IgD-negative memory B cell (primary cell): ENCODE measurements around the gene CHAD. TPM values are rescaled to one million over a fixed set of nuclear protein-coding genes. Genes with fewer than 3 reads are reported as not detected.
"Not testable (repeated sequence)": the region's sequence is repeated elsewhere in the genome, so short reads cannot be mapped to it uniquely, and the experiment has no call there.

Experiments used
- H3K27ac Mint-ChIP-seq, 3 donors: one replicate each; pipeline ENCODE4 v1.8.0; 2020 to 2022; ENCODE audit warnings: mild to moderate bottlenecking in 3 of 3, mixed read lengths in 3 of 3, moderate library complexity in 1 of 3
- H3K27me3 Mint-ChIP-seq: one replicate; pipeline ENCODE4 v1.8.0; 2021; ENCODE audit warnings: mixed read lengths
- H3K36me3 Mint-ChIP-seq: one replicate; pipeline ENCODE4 v1.8.0; 2020; ENCODE audit warnings: mild to moderate bottlenecking, mixed read lengths
- H3K4me1 Mint-ChIP-seq, 3 donors: one replicate each; pipeline ENCODE4 v1.8.0; 2020 to 2022; ENCODE audit warnings: mixed read lengths in 3 of 3, mild to moderate bottlenecking in 1 of 3
- H3K4me3 Mint-ChIP-seq, 4 donors: one replicate each; pipeline ENCODE4 v1.8.0; 2020 to 2022; ENCODE audit warnings: mild to moderate bottlenecking in 4 of 4, mixed read lengths in 4 of 4, moderate library complexity in 3 of 4
- H3K9me3 Mint-ChIP-seq, 3 donors: one replicate each; pipeline ENCODE4 v1.8.0; 2020 to 2021; ENCODE audit warnings: mixed read lengths in 3 of 3, mild to moderate bottlenecking in 1 of 3
- polyA plus RNA-seq: library from polyadenylated mRNA; unstranded; fragments of 300-500 nt; fragmentation: Illumina TruSeq; gene quantifications from one replicate; pipeline ENCODE4 v1.2.3, GENCODE V29; 2021

Gene CHAD
- polyA plus RNA-seq, 1 donor from 2014 or later, result 41.9 TPM

DNA sequence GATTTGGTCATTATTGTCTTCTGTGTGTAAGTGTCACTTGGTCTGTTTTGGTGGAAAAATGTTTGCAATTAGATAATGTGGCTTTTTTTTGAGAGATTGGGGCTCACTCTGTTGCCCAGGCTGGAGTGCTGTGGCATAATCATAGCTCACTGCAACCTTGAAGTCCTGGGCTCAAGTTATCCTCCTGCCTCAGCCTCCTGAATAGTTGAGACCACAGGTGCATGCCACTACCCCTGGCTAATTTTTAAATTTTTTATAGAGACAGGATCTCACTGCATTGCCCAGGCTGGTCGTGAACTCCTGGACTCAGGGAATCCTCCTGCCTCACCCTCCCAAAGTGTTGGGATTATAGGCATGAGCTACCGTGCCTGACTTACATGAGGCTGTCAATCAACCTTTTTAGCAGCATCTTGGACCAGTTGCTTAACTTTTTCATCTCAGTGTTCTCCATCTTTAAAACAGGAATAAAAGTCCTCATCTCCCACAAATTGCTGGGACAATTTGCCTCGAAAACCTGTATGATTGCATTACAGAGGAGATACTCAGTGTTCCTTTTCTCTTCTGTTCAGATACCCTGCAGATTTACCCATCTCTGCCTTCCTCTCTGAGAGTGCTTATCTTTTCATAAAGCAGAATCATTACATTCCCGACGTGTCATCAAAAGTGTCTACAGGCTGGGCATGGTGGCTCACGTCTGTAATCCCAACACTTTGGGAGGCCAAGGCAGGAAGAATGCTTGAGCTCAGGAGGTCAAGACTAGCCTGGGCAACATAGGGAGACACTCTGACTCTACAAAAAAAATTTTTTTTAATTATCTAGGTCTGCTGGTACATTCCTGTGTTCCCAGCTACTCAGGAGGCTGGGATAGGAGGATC, 23.6 kb downstream of the CHAD start:
- no peak overlapping the region for H3K27ac Mint-ChIP-seq
- H3K4me3 Mint-ChIP-seq, result no peak overlapping the region
- no peaks in the 10 kb centered on the region for H3K9me3 Mint-ChIP-seq
- H3K4me1 Mint-ChIP-seq, result peaks cover 2 to 9% (median 8%) of the 10 kb centered on the region in 3 donors
- no peaks in the 10 kb centered on the region for H3K27me3 Mint-ChIP-seq
- peaks cover 4% of the 10 kb centered on the region for H3K36me3 Mint-ChIP-seq

DNA sequence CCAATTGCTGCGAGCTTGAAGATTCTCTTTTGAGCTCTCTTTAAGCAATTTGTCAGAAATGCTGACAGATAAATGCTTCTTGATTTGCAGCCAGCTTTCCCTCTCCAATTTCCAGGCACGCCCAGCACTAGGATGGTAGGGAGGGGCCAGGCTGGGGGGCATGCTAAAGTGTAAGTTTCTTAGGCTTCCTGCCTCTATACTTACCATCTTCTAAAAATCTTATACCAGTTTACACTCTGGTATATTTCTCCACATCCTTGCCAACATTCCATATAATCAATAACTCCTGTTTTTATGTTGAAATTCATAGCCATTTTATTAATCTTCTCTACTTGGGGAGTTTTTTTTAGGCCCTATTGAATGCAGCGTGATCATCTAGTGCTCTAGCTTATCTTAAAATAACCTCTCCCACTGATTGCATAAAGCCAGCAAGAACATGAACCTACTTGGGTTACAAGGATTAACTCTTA, 25.1 kb downstream of the CHAD start:
- Mint-ChIP-seq H3K4me1 (peaks cover 5 to 9% (median 8%) of the 10 kb centered on the region in 3 donors), H3K9me3 (no peaks in the 10 kb centered on the region), H3K4me3 (no peak overlapping the region), H3K27ac (no peak overlapping the region), H3K27me3 (no peaks in the 10 kb centered on the region), H3K36me3 (peaks cover 4% of the 10 kb centered on the region)

DNA sequence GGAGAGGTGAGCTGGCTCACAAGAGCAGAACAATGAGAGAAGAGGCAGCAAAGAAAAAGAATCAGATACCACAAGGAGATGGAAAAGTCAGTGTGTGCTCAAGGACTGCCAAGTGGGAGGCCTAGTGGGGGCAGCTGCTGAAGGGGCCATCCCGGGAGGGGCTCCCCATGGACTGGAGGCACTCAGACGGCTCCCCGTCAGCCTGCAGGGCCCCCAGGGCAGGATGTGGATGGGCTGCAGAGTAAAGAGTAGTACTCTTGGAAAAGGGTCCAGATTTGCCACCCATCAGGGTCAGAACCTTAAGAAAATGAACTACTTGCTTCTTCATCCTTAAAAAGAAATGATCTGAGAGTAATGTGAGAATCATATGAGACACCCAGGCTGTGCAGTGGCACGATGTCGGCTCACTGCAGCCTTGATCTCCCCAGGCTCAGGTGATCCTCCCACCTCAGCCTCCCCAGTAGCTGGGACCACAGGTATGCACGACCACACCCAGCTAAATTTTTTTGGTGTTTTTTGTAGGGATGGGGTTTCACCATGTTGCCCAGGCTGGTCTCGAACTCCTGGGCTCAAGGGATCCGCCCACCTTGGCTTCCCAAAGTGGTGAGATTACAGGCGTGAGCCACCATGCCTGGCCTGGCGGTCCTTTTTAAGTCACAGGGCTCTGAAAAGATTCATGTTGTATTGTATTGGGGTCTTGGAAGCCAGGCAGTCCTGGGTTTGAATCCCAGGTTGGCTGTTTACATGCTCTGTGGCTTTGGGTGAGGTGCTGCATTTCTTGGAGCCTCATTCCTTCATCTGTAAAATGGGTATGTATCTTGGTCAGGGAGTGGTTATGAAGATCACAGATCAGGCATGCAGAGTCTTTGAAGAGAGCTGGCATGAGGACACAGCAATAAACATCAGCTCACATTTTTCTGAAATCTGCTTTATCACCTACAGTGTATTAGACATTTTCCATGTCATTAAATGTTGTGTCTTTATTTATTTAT, 27.5 kb downstream of the CHAD start:
- H3K4me1 Mint-ChIP-seq, result peaks cover 3 to 4% (median 3%) of the 10 kb centered on the region in 3 donors
- no peak overlapping the region for H3K27ac Mint-ChIP-seq
- H3K27me3 Mint-ChIP-seq, result no peaks in the 10 kb centered on the region
- H3K36me3 Mint-ChIP-seq, result peaks cover 9% of the 10 kb centered on the region
- no peak overlapping the region for H3K4me3 Mint-ChIP-seq
- H3K9me3 Mint-ChIP-seq, result no peaks in the 10 kb centered on the region

DNA sequence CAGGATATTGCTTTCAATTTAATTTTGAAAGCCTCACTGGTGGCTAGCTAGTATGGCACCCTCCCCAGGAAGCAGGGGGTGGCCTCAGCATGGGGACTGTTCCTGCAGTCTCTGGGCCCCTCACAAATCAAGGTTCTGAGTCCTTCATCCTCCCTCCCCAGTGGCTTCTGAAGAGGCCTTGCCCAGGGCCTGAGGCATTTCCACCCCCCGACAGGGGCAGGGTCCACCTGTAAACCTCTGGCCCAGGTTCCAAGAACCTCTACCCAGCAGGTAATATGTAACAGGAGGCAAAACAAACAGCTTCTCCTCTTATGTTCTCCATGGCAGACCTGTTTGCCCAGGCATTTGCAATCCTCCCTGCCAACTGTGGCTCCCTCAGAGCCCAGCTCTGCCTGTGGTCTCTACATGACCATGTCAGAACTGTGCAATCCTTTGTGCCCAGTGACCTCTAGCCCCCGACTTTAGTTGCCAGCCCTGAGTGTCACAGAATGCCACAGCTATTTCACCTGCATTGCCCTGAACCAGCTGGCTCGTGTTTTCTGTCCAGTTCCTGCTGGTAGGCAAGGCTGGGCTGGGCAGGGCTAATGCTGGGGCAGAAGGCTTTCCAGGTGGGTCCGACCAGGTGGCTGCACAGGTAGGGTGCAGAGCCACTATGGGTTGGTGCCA, 28.4 kb downstream of the CHAD start:
- Mint-ChIP-seq H3K27ac (no peak overlapping the region), H3K9me3 (no peaks in the 10 kb centered on the region), H3K4me3 (no peak overlapping the region), H3K4me1 (peaks cover 1 to 4% (median 3%) of the 10 kb centered on the region in 3 donors), H3K27me3 (no peaks in the 10 kb centered on the region), H3K36me3 (peaks cover 9% of the 10 kb centered on the region)

DNA sequence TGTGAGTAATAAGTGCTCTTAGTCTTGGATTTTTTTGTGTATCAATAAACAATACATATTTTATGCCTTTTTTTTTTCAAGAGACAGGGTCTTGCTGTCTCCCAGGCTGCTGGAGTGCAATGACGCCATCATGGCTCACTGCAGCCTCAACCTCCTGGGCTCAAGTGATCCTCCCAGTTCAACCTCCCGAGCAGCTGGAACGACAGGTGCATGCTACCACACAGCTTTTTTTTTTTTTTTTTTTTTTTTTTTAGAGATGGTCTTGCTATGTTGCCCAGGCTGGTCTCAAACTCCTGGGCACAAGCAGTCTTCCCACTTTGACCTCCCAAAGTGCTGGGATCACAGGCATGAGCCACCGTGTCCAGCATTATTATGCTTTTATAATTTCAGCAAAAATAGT, 29.7 kb downstream of the CHAD start:
- Mint-ChIP-seq H3K9me3 (no peaks in the 10 kb centered on the region), H3K27me3 (no peaks in the 10 kb centered on the region), H3K4me1 (peaks cover 1 to 4% (median 3%) of the 10 kb centered on the region in 3 donors), H3K4me3 (no peak overlapping the region), H3K36me3 (peaks cover 6% of the 10 kb centered on the region), H3K27ac (no peak overlapping the region)

DNA sequence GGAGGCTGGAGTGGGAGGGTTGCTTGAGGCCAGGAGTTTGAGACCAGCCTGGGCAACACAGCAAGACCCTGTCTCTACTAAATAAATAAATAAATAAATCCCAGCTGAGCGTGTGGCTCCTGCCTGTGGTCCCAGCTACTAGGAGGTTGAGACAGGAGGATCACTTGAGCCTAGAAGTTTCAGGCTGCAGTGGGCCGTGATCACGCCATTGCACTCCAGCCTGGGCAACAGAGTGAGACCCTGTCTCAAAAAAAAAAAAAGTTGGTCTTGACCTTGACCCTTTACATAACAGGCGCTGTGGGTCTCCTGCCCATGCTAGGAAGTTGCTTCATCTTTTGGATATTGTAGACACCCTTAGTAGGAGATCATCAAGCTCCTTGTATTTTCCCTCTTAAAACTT, 31.3 kb downstream of the CHAD start:
- Mint-ChIP-seq H3K4me1 (peaks cover 1 to 4% (median 3%) of the 10 kb centered on the region in 3 donors), H3K9me3 (no peaks in the 10 kb centered on the region), H3K27me3 (no peaks in the 10 kb centered on the region), H3K36me3 (peaks cover 6% of the 10 kb centered on the region), H3K4me3 (no peak overlapping the region), H3K27ac (no peak overlapping the region)

DNA sequence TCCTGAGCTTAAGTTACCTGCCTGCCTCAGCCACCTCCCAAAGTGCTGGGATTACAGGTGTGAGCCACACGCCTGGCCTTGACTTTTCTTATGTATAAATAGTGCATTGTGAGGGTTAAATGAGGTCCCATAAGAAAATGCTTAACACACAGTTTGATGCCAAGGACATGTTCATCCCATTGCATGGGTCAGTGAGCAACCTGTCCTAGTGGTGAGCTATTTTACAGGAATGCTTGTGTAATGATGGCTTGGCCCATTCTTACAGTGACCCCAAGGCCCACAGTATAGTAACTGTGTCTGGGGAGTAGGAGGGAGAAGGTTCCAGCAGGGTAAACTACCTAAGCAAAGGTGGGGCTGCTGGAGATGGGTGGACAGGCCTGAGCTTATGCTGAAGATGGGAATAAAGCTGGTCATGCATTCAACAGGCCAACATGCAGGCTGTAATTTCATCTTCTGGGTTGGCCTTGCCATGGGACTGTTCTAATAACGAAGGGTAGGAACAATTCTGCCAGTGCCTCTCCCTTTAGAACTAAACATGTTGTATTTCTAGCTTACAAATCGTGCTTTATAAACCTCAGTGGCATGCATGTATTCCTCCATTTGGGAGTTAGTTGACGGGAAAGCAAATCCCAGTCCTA, 36.4 kb downstream of the CHAD start:
- Mint-ChIP-seq H3K36me3 (peaks cover 7% of the 10 kb centered on the region), H3K4me1 (peaks cover 12 to 20% (median 16%) of the 10 kb centered on the region in 3 donors), H3K4me3 (no peak overlapping the region), H3K27ac (no peak overlapping the region), H3K27me3 (no peaks in the 10 kb centered on the region), H3K9me3 (no peaks in the 10 kb centered on the region)

DNA sequence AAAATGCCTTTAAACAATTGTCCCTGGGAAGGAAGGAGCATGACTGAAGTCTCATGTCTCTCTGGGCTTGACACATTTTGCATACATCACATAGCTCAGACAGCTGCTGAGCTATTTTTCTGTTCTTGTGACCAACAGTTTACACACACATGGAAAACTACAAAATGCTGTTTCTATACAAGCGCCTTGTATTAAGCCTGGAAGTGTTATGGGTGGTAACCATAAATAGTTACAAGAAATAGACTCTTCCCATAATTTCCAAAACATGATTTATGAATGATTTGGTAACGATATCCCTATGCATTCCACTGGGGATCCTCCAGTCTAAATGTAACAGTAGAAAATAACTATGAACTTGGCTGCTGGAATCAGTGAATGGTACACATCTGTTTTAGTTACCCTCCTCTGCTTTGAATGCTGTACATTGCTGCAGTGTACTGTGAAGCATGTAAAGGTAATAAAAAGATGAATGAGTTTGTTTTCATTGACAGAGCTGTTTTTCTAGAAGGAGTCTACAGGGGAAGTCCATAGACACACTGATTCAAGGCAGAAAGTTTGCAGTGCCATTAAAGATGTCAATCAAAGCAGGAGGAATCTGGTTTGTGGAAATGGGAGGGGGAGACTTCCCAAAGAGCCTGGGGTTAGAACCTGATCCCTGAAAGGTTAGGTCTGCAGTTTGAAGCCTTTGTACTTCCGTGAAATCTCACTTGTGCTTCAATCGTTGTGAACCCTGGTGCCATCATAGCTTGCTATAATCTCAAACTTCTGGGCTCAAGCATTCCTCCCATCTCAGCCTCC, 37.7 kb downstream of the CHAD start:
- no peaks in the 10 kb centered on the region for H3K9me3 Mint-ChIP-seq

DNA sequence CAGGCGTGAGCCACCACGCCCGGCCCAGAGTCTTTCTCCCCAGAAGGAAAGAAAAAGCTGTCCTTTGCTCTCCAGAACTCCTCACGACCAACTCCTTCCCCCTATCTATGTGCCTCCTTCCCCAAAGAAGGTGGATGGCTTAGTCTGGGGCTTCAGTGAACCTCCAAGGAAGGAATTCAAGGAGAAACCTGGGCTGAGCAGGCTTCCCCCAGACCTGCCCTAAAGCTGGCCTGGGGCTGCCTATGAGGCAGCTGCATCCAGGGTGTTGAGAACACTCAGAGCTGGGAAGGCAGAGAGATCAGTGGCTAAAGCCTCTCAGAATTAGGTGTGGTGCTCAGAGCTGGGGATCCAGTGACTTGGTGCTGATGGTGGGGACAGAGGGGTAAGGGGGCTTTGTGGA, 38.9 kb downstream of the CHAD start:
- no peak overlapping the region for H3K4me3 Mint-ChIP-seq
- H3K36me3 Mint-ChIP-seq, result peaks cover 5% of the 10 kb centered on the region
- no peaks in the 10 kb centered on the region for H3K27me3 Mint-ChIP-seq
- peaks cover 21 to 31% (median 26%) of the 10 kb centered on the region in 3 donors for H3K4me1 Mint-ChIP-seq
- H3K27ac Mint-ChIP-seq, result no peak overlapping the region
- H3K9me3 Mint-ChIP-seq, result no peaks in the 10 kb centered on the region

More for the DNA sequence above, 37.7 kb downstream of the CHAD start:
- Mint-ChIP-seq H3K27me3 (no peaks in the 10 kb centered on the region), H3K36me3 (peaks cover 5% of the 10 kb centered on the region), H3K4me1 (peaks cover 16 to 26% (median 22%) of the 10 kb centered on the region in 3 donors), H3K4me3 (no peak overlapping the region), H3K27ac (no peak overlapping the region)

DNA sequence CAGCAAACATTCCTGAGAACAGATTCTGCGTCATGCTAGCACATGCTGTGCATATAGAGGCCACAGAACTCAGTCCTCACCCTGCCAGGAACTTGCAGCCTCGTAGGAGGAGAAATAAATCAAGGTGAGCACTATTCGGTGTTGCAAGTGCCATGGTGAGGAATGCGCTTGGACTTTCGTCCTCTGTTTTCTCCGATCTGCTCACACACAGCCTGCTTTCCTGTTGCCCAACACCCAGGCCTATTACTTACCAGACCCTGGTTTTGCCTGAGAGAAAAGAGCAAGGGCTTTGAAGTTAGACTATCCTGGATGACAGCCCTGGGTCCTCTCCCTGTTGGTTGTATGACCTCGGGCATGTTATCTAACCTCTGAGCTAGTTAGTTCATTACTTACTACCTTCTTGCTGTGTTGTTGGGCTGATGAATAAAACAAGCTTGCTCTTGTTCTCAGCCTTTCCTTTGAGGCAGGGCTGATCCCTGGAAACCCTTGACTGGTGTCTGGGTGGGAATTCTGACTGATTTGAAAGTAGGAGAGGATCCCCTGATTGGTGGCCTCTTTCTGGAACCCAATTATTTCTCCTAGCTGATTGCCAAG, 39.8 kb downstream of the CHAD start:
- Mint-ChIP-seq H3K27ac (no peak overlapping the region), H3K4me1 (peaks cover 21 to 32% (median 31%) of the 10 kb centered on the region in 3 donors), H3K9me3 (no peaks in the 10 kb centered on the region), H3K4me3 (no peak overlapping the region), H3K27me3 (no peaks in the 10 kb centered on the region), H3K36me3 (peaks cover 5% of the 10 kb centered on the region)

DNA sequence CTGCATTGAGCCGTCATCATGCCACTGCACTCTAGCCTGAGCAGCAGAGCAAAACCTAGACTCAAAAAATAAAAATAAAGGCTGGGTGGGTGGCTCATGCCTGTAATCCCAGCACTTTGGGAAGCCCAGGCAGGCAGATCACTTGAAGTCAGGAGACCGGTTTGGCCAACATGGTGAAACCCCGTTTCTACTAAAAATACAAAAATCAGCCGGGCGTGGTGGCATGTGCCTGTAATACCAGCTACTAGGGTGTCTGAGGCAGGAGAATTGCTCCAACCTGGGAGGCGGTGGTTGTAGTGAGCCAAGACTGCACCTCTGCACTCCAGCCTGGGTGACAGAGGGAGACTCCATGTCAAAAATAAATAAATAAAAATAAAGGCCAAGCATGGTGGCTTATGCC, 40.6 kb downstream of the CHAD start:
- not testable (repeated sequence) for H3K36me3 Mint-ChIP-seq

DNA sequence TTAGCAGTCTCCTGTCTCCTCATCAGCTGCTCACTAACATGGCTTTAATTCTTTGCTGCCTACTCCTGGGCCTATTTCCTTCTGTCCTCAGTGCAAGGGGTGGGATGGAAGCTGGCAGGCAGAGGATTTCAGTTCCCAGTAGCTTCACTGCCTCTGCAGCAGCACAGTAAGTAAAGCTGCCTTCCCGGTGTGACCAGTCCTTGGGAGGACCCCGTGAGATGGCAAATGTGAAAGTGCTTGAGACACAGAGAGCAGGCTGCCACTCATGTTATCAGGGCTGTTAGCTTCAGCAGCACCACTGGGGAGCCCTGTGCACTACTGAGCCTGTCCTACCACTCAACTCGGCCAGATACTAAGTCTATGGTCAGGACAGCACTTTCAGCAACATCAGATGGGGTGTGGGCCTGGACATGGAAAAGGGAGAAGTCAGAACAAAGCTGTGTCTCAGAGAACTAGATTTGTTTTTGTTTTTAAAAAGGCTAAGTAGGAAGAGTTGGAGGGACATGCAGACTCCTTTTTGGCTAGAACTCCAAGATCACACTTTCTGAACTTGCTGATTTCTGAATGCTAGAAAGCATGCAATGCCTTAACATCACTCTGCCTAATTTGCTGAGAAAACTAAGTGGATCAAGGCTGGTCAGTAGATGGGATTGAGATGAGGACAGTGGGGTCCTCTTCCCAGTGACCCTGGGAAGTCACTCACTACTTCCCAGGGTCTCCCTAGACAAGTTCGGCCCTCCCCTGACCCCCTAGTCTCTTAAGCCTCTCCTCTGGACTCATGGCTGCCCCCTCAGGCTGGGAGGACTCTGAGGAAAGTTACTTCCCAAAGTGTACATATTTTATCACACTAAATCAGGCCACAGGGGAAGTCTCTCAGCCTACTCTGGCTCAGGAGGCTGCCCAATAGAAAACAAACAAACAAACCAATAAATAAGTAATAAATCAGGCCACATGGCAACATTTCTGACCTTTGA, 41.6 kb downstream of the CHAD start:
- Mint-ChIP-seq H3K4me3 (peak overlapping the region; percentile 83 to 97 (median 86)), H3K27me3 (no peaks in the 10 kb centered on the region), H3K4me1 (peaks cover 24 to 33% (median 24%) of the 10 kb centered on the region in 3 donors), H3K9me3 (no peaks in the 10 kb centered on the region), H3K36me3 (peaks cover 4% of the 10 kb centered on the region), H3K27ac (peak overlapping the region; percentile 69 to 90 (median 86))

More for the DNA sequence above, 40.6 kb downstream of the CHAD start:
- not testable (repeated sequence) for H3K9me3 Mint-ChIP-seq, H3K27me3 Mint-ChIP-seq
- Mint-ChIP-seq H3K4me3 (peak overlapping the region in 2 of 4 donors; percentile 63 to 84), H3K27ac (peak overlapping the region in 2 of 3 donors; percentile 22 to 86), H3K4me1 (peaks cover 21 to 34% (median 31%) of the 10 kb centered on the region in 3 donors)
